Mesenchymal stem cell (in vitro differentiated cells and primary cell): ENCODE data around the gene KCNT1.

Experiments
- DNase-seq: peaks from one replicate; pipeline ENCODE4 v3.0.0-alpha.2; 2013
- H2AFZ ChIP-seq: one replicate; pipeline ENCODE4 v1.6.1; 2013; ENCODE audit warnings: low read depth, mild to moderate bottlenecking, control low read depth, inconsistent platforms, low read length, moderate library complexity
- H2AK5ac ChIP-seq: 2 replicates; pipeline ENCODE4 v1.6.1; 2013; ENCODE audit warnings: low read length, moderate library complexity, mild to moderate bottlenecking, inconsistent platforms; ENCODE audit not compliant: severe bottlenecking
- H2BK120ac ChIP-seq: one replicate; pipeline ENCODE4 v1.6.1; 2013; ENCODE audit warnings: low read depth, mild to moderate bottlenecking, inconsistent platforms, low read length, moderate library complexity
- H2BK12ac ChIP-seq, 2 experiments: one replicate each; pipeline ENCODE4 v1.6.1; 2013; ENCODE audit warnings: inconsistent platforms in 2 of 2, low read length in 2 of 2, mild to moderate bottlenecking in 2 of 2, moderate library complexity in 2 of 2, control low read depth in 1 of 2
- H2BK15ac ChIP-seq: one replicate; pipeline ENCODE4 v1.6.1; 2013; ENCODE audit warnings: mild to moderate bottlenecking, low read depth, inconsistent platforms; ENCODE audit not compliant: poor library complexity, severe bottlenecking
- H2BK5ac ChIP-seq: 2 replicates; pipeline ENCODE4 v1.6.1; 2013; ENCODE audit warnings: low read depth, mild to moderate bottlenecking, low read length, control low read depth, inconsistent platforms; ENCODE audit not compliant: poor library complexity, severe bottlenecking
- H3K14ac ChIP-seq, 2 experiments: one replicate each; pipeline ENCODE4 v1.6.1; 2013; ENCODE audit warnings: inconsistent platforms in 2 of 2, low read length in 2 of 2, control low read depth in 1 of 2, mild to moderate bottlenecking in 1 of 2, moderate library complexity in 1 of 2
- H3K18ac ChIP-seq, 2 experiments: one replicate each; pipeline ENCODE4 v1.6.1; 2013; ENCODE audit warnings: inconsistent platforms in 2 of 2, low read length in 2 of 2, control low read depth in 1 of 2, low read depth in 1 of 2, mild to moderate bottlenecking in 1 of 2
- H3K23ac ChIP-seq, 2 experiments: one replicate each; pipeline ENCODE4 v1.6.1; 2013; ENCODE audit warnings: inconsistent platforms in 2 of 2, low read length in 2 of 2, mild to moderate bottlenecking in 2 of 2, moderate library complexity in 2 of 2, control low read depth in 1 of 2
- H3K27ac ChIP-seq: 2 replicates; pipeline ENCODE4 v1.5.1; 2013; ENCODE audit warnings: mild to moderate bottlenecking, moderate library complexity, low read length, control low read depth, inconsistent platforms; ENCODE audit not compliant: poor library complexity, severe bottlenecking
- H3K27me3 ChIP-seq, 2 experiments: 2 replicates each; pipeline versions ENCODE4 v1.6.1 to v1.7.0; 2013; ENCODE audit warnings: low read length in 2 of 2, mild to moderate bottlenecking in 2 of 2, moderate library complexity in 2 of 2, control low read depth in 1 of 2, inconsistent platforms in 1 of 2; ENCODE audit not compliant: control insufficient read depth in 1 of 2, insufficient read depth in 1 of 2
- H3K36me3 ChIP-seq, 2 experiments: 2 replicates each; pipeline versions ENCODE4 v1.6.1 to v1.7.0; 2013; ENCODE audit warnings: low read length in 2 of 2, control low read depth in 1 of 2, inconsistent platforms in 1 of 2, low read depth in 1 of 2, mild to moderate bottlenecking in 1 of 2; ENCODE audit not compliant: insufficient read depth in 2 of 2, control insufficient read depth in 1 of 2
- H3K4ac ChIP-seq, 2 experiments: one replicate each; pipeline ENCODE4 v1.6.1; 2013; ENCODE audit warnings: inconsistent platforms in 2 of 2, low read length in 2 of 2, mild to moderate bottlenecking in 2 of 2, moderate library complexity in 2 of 2, control low read depth in 1 of 2, low read depth in 1 of 2
- H3K4me1 ChIP-seq: 2 replicates; pipeline ENCODE4 v1.6.1; 2013; ENCODE audit warnings: low read depth, low read length, control low read depth; ENCODE audit not compliant: control insufficient read depth, insufficient read depth
- H3K4me2 ChIP-seq: 2 replicates; pipeline ENCODE4 v1.6.1; 2013; ENCODE audit warnings: low read length, mild to moderate bottlenecking, inconsistent platforms; ENCODE audit not compliant: poor library complexity, severe bottlenecking
- H3K4me3 ChIP-seq, 2 experiments: 2 replicates each; pipeline versions ENCODE4 v1.5.1 to v1.7.0; 2013; ENCODE audit warnings: low read length in 2 of 2, mild to moderate bottlenecking in 2 of 2, control low read depth in 1 of 2, low read depth in 1 of 2; ENCODE audit not compliant: insufficient read depth in 1 of 2
- H3K79me1 ChIP-seq: replicated peaks from 2 replicates; pipeline ENCODE4 v1.6.1; 2013; ENCODE audit warnings: mild to moderate bottlenecking, control low read depth, low read length, inconsistent platforms; ENCODE audit not compliant: poor library complexity, severe bottlenecking
- H3K9ac ChIP-seq: 2 replicates; pipeline ENCODE4 v1.7.0; 2013; ENCODE audit warnings: mild to moderate bottlenecking, low read length, moderate library complexity
- H3K9me3 ChIP-seq: 2 replicates; pipeline ENCODE4 v1.7.0; 2013; ENCODE audit warnings: mild to moderate bottlenecking, low read length; ENCODE audit not compliant: control insufficient read depth
- H4K8ac ChIP-seq: one replicate; pipeline ENCODE4 v1.6.1; 2013; ENCODE audit warnings: inconsistent platforms, mild to moderate bottlenecking, low read length, moderate library complexity
- H4K91ac ChIP-seq: one replicate; pipeline ENCODE4 v1.6.1; 2013; ENCODE audit warnings: mild to moderate bottlenecking, low read length, inconsistent platforms
- WGBS: methylation state at CpG from one replicate; pipeline ENCODE4 v1.1.7; 2013; ENCODE audit warnings: mixed read lengths; 5-methylcytosine and 5-hydroxymethylcytosine counted together

Gene KCNT1

GRCh38 chr9:135840539-135840938 is 138.6 kb downstream of the KCNT1 start:
- Histone ChIP-seq H3K27me3 (no peaks in the 10 kb centered on the region), H3K27ac (no peak overlapping the region), H3K14ac (no peak overlapping the region), H2BK5ac (no peak overlapping the region), H3K4me2 (no peak overlapping the region), H3K4me3 (no peak overlapping the region), H2BK120ac (no peak overlapping the region), H2BK12ac (no peak overlapping the region), H4K91ac (no peak overlapping the region), H3K36me3 (peaks cover 8 to 30% of the 10 kb centered on the region in 2 experiments), H4K8ac (no peak overlapping the region), H3K79me1 (peaks cover 32% of the 10 kb centered on the region), H3K9ac (no peak overlapping the region), H3K18ac (no peak overlapping the region), H3K4me1 (peaks cover 11% of the 10 kb centered on the region), H2BK15ac (no peak overlapping the region), H3K9me3 (peaks cover 6% of the 10 kb centered on the region), H2AFZ (no peak overlapping the region), H3K4ac (no peak overlapping the region), H2AK5ac (no peak overlapping the region), H3K23ac (peak overlapping the region in 1 of 2 experiments; percentile 26)
- 94% methylated on average over 7 of the region's 7 CpGs for WGBS
- DNase-seq: no peak
